IPS-18c (cell line): Measurements from ENCODE around the gene ZDHHC20.
"Not testable (repeated sequence)": the region's sequence is repeated elsewhere in the genome, so short reads cannot be mapped to it uniquely, and the experiment has no call there.

Source experiments
- H3K4me3 ChIP-seq: 2 replicates; pipeline ENCODE4 v1.7.0; 2013; ENCODE audit warnings: low read depth, mild to moderate bottlenecking, low read length, moderate library complexity; ENCODE audit not compliant: insufficient read depth
- H3K9me3 ChIP-seq: one replicate; pipeline ENCODE4 v1.6.1; 2013; ENCODE audit warnings: mild to moderate bottlenecking, low read length, moderate library complexity; ENCODE audit not compliant: control insufficient read depth, insufficient read depth

Gene ZDHHC20

DNA sequence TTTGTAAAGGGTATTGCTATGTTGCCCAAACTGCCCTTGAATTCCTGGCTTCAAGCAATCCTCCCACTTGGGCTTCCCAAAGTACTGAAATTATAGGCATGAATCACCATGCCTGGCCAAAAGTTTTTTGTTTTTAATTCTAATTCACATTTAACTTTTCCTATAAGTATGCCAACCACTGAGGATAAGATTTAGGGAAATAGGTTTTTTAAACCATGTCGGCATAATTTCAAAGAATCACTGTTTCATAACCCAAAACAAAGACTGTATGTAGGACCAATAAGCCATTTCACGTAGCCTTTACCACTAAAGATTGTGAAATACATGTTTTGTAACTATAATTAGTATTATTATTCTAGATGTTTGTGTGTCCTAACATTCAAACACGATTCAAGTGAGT, 8.2 kb downstream of the ZDHHC20 start:
- Histone ChIP-seq H3K9me3 (no peaks in the 10 kb centered on the region), H3K4me3 (no peak overlapping the region)

DNA sequence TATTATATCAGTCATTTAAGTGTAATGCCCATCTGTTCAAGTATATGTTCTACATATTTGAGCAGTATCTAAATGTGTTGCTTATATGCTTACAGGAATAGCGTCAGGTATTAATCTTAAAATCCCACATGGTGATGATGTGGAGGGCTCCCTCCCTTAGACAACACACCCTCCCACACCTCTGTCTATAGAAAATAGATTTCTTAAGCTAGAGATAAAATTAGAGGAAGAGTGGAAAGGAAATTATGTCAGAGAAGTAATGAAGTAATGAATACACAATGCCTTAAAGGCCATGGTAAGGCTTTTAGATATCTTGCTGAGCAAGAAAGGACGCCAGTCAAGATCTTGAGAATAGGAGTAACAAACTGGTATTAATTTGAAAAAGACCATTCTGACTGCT, 12.4 kb downstream of the ZDHHC20 start:
- Histone ChIP-seq H3K4me3 (no peak overlapping the region), H3K9me3 (no peaks in the 10 kb centered on the region)

DNA sequence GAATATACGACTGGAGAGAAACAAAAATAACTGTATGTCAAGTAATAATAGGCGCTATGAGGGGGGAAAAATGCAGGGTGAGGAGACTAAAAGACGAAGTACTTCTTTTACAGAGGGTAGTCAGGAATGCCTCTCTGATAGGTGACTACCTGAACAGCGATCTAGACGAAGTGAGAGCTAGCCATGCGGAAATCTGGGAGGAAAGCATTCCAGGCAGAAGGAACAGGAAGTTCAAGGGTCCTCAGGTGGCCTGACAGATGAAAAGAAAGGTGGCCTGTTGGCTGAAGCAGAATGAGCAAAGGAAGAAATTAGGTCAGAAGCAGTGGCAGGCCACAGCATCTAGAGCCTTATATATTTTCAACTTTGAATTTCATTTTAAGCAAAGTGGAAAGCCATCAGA, 13.3 kb downstream of the ZDHHC20 start:
- Histone ChIP-seq H3K4me3 (no peak overlapping the region), H3K9me3 (no peaks in the 10 kb centered on the region)

DNA sequence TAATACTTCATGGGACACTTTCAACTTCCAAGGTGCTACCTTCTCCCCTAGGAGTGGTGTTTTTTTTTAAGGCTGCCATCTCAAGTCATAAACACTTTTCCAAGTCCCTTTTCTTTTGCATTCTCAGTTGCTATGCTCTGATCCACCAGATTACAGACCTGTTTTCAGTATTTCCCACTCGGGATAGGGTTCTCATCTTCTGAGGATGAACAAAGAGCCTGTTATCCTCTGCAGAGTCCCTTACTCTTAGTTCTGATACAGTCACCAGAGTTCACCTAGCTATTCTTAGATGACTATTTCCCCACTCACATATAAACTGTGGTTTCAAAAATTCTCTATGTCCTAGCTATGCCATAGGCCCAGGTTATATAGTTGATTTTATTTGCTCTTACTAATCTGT, 15.9 kb downstream of the ZDHHC20 start:
- Histone ChIP-seq H3K4me3 (no peak overlapping the region), H3K9me3 (no peaks in the 10 kb centered on the region)

DNA sequence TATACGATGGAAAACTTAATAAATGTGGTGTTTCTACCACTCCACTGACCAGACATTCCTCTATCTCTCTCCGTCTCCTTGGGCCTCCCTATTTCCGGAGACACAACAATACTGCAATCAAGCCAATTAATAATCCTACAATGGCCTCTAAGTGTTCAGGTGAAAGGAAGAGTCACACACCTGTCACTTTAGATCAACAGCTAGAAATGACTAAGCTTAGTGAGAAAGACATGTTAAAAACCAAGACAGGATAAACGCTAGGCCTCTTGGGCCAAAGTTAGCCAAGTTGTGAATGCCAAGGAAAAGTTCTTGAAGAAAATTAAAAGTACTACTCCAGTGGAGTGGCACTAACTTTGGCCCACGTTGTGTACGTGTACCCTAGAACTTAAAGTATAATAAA, 22.5 kb downstream of the ZDHHC20 start:
- H3K9me3 ChIP-seq: no peaks in the 10 kb centered on the region
- H3K4me3 ChIP-seq: no peak overlapping the region

DNA sequence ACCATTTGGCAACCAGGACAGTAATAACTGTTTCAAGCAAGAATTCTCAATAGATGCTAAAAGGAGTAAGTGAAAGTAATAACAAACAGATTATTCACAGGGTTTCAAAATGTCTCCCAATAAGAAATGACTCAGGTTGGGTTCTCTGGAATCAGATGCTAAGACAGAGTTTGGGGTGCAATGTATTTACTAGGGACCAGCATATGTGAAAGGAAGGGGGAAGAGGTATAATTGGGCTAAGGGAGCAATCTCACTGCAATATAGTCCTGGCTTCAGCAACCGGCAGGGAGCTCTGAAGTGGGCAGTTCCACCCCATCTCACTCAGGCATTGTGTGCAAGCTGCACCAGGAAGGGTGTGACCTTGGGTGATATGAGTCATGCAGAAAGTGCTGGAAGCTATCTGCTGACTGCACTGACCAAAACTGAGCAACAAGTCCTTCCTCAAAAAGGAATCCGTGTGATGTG, 23.4 kb downstream of the ZDHHC20 start:
- Histone ChIP-seq H3K4me3 (no peak overlapping the region), H3K9me3 (peaks cover 4% of the 10 kb centered on the region)

DNA sequence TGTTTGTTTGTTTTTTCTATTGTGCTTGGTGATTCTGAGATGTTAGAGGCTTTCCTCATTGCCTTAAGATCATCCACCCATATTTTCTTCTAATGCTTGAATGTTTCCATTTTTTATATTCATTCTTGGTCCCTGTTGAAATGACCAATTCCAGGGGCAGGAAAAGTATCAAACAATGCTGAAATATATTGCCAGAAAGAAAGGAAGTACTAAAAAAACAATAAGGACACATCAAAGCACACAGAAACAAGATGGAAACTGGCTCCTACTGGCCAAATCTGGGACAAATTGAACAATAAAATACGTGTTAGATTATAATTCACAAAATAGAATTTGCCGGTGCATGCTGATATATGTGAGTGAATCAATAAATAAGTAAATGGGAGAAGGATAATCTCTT, 23.9 kb downstream of the ZDHHC20 start:
- H3K4me3 ChIP-seq: no peak overlapping the region
- H3K9me3 ChIP-seq: peaks cover 4% of the 10 kb centered on the region

DNA sequence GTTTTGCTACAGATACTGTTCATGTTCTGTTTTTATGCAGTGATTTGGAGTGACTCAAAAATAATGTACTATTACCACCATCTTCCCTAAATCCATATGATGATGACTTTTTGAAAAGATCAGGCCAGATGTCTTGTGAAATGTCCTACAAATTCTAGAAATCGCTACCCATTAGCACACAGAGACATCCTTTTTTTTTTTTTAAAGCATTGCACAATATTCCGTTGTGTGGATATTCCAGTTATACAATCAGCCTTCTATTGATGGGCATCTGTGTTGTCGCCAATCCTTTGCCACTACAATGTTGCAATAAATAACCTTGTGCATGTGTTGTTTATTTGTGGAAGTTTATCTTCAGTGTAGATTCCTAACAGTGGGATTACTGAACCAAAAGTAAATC, 24.5 kb downstream of the ZDHHC20 start:
- H3K9me3 ChIP-seq: peaks cover 4% of the 10 kb centered on the region
- no peak overlapping the region for H3K4me3 ChIP-seq

DNA sequence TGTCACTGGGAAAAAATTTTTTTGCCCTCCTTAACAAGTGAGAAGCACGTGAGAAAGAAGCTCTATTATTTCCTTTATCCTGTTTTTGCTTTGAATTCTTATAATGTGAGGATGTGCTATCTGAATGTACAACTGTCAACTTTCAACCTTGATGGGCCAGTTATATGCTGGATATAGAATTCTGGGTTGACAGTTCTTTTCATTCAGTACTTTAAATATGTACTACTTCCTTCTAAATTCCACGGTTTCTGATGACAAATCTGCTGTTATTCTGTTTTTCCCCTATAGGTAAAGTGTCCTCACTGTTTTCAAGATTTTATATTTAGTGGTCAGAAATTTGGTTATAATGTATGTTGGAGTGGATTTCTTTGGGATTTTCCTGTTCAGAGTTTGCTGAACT, 29.9 kb downstream of the ZDHHC20 start:
- H3K9me3 ChIP-seq: peaks cover 4% of the 10 kb centered on the region

DNA sequence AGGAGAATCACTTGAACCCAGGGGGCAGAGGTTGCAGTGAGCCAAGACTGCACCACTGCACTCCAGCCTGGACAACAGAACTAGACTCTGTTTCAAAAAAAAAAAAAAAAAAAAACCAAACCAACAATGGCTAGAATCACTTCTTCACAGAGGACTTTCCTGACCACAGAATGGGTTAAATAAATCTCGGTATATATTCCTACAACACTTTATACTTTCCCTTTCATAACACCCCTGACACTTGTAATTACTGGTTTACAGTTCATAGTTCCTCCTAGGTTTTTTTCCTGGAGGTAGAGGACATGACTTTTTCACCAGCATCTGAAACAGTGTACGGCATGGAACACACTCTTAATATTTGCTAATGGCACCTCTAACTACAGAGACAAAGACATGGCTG, 31.4 kb downstream of the ZDHHC20 start:
- Histone ChIP-seq H3K4me3 (no peak overlapping the region), H3K9me3 (peaks cover 4% of the 10 kb centered on the region)

More for the DNA sequence above, 29.9 kb downstream of the ZDHHC20 start:
- no peak overlapping the region for H3K4me3 ChIP-seq

DNA sequence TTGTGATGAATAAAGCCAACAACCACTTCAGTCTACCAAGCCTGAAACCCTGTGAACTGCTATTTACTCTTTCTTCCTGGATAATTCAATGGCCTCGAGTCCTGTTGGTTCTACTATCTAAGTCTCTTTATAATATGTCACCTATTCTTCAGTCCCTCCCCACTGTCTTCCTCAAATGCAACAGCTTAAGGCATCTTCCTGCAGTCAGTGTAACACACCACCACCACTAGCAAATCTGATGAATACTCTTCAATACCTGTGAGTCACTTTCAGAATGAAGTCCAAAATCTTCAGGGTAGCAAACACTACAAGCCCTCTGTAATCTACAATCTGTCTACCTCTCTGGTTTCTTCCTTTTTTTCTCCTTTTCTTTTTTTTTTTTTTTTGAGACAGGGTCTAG, 32.9 kb downstream of the ZDHHC20 start:
- no peak overlapping the region for H3K4me3 ChIP-seq
- H3K9me3 ChIP-seq: peaks cover under 1% of the 10 kb centered on the region

DNA sequence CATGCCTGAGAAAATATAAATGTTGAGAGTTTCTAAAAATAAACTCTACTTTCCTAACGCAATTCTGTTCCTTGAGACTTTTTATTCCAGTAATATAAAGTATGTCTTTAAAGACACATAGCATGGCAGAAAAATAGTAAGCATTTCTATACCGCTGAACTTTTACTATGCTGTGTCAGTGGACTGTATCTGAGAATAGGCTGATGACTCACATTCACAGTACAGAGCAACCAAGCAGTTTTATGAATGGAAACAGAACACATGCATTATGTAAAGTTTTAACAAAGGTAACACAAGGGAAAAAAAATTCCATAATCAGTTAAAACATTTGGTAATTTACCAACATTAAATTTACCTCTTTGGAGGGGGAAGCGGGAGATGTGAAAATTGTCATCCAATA, 38.4 kb downstream of the ZDHHC20 start:
- Histone ChIP-seq H3K4me3 (no peak overlapping the region), H3K9me3 (no peaks in the 10 kb centered on the region)

DNA sequence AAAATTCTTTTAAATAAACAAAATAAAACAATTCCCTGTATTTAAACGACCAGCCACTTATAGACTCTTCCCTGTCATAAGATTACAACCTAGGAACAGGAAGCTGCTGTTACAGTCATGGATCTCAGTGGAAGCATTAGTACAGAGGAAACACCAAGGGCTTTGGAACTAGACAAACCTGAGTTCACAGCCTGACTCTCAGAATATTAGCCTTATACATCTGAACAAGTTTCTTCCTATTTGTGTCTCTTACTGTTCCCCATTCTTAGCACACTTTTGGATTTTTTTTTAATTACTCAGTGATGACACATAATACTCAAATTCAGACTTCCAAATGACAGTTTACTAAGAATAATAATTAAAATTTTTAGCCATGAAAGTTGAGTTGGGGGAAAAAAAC, 46.1 kb downstream of the ZDHHC20 start:
- no peak overlapping the region for H3K4me3 ChIP-seq
- no peaks in the 10 kb centered on the region for H3K9me3 ChIP-seq

DNA sequence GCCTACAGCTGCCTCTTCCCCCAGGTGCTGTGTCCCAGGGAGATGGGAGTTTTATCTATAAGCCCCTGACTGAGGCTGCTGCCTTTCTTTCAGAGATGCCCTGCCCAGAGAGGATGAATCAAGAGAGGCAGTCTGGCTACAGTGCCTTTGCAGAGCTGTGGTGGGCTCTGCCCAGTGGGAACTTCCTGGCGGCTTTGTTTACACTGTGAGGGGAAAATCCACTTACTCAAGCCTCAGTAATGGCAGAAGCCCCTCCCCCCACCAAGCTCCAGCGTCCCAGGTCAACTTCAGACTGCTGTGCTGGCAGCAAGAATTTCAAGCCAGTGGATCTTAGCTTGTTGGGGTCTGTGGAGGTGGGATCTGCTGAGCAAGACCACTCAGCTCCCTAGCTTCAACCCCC, 48.6 kb downstream of the ZDHHC20 start:
- not testable (repeated sequence) for H3K9me3 ChIP-seq, H3K4me3 ChIP-seq

DNA sequence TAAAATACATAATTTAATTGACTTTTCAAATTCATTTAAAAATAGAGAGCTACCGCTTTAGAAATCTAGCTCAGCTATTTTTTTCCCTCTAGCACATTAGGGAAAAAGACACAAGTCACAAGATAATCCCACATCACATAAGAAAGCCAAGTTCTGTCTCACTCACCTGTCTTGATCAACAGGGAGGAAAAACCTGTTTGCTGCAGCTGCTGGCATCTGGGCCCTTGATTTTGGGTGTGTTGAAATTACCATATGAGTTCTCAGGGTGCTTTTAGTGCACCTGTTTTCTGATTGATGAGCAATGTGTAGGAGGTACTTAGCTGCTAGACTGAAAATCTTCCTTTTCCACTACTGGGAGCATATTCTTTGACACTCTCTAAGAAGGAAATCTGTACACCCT, 53.8 kb downstream of the ZDHHC20 start:
- Histone ChIP-seq H3K9me3 (no peaks in the 10 kb centered on the region), H3K4me3 (no peak overlapping the region)

DNA sequence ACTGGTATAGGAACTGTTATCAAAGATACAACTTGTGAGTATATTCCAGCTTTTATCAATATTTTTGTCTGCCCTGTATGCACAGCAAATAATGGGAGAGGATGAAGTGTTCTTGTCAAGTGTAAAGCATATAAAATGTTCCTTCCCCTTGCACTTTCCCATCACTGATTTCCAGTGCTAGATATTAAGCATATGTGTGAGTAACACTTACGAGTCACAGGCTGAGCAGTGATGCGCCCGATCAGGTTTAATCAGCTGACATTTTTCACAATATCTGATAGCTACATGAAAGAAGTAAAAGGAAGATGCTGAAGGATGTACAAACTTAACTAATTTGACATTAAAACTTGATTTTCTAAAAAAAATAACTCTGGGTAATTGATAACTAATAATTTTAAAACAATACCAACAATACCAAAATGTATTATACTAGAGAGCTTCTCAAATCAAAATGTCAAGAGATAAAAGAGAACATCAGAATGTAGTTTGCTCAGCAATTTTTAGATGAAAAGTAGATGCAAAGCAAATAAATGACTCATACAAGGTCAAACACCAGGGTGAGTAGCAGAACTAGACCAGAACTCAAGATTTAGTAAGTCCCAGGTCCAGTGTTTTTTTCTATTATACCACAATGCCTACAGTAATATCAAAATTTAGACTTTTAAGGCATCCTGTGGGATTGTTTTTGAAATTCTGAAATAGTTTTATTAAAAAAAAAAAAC, 56.4 kb downstream of the ZDHHC20 start:
- Histone ChIP-seq H3K9me3 (no peaks in the 10 kb centered on the region), H3K4me3 (no peak overlapping the region)

DNA sequence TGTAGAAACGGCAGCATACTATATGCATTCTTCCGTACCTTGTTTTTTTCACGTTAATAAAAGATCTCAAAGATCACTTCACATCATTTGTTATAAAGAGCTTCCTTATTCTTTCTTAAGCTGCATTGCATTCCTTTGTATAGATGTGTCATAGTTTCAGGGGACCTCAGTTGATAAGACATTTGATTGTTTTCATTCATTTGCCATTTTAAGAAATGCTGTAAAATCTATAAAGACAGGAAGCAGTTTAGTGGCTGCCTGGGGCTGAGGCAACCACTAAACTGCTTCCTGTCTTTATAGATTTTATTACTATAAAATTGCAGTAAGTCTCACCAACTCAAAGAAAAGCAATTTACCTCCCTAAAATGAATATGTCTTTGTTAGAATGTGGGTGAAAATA, 59.4 kb downstream of the ZDHHC20 start:
- no peaks in the 10 kb centered on the region for H3K9me3 ChIP-seq
- H3K4me3 ChIP-seq: no peak overlapping the region

DNA sequence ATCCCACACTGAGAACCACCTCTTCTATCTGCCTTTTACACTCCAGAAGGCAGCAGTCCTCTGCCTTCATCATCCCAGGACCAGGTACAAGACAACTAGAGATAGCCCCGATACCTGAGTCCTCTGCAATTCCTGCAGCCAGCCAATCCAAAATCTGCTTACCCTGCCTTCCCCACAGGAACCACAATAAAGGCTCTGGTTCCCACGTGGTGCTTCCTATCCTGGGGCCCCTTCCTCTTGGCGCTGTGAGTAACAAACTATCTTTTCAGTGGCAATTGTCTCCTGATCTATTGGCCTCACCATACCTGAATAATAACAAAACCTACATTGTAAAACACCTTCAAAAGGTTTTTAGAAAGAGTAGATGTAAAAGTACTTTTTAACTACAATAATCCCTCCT, 63.1 kb downstream of the ZDHHC20 start:
- H3K9me3 ChIP-seq: no peaks in the 10 kb centered on the region
- no peak overlapping the region for H3K4me3 ChIP-seq

DNA sequence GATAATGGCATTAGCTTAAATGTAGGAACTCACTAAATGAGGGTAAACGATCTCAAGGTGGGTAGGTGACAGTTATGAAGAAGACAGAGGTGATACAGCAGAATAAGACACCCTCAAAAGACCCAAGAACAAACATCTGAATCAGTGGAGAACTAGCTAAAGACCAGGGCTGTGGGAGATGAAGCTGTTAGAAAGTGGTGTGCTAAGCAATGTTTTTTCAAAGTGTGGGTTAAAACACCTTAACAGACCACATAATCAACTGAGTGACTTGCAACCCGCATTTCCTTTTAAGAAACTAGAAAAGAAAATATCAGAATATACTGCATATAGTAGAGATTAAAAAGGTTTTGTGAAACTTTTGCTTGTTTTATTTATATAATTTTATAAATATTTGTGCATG, 70.0 kb downstream of the ZDHHC20 start:
- Histone ChIP-seq H3K9me3 (no peaks in the 10 kb centered on the region), H3K4me3 (no peak overlapping the region)
